Measurements from ENCODE around the gene MRPS15. TPM values are rescaled to one million over a fixed set of nuclear protein-coding genes. Genes with fewer than 3 reads are reported as not detected.

MRPS15 gene
- total and polyA plus RNA-seq, 4 donors, result 30.7 to 248 (median 94.2) TPM

DNA sequence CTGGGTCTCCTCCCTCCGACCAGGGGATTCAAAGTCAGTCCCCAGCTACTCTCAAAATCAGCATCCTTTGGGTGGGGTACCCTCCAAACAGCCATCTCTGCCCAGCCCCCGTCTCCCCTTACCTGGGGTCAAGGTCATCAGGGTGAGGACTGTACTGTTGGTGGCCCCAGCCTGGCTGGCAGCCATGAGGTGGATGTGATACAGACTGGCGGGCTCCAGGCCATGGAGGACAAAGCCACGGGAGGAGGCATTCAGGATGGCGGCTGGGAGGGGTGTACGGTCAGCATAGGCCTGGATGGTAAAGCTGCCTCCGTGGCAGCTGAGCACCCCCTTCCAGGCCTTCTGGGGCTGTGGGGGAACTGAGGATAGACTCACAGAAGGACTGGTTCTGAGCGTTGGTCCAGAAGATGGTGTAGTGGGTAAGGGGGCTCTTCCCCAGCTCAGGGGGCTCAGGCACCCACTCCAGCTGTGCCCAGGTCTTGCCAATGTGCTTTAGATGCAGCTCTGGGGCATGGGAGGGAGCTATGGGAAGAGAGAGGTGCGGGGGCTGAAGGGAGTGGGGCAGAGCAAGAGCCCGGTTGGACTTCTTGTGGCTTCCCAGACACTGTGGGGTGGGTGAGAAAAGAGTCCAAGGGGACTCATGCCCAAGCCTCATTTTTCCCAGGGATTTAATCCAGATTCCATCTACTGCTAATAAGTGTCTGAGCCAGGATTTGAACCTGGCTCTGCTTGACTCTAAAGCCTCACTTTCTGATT lies 3.7 kb upstream of the MRPS15 start:
- no peak for ATAC-seq (ENCODE audit: insufficient read depth, low FRiP score)
- DNase-seq, result no peak
- H3K36me3 ChIP-seq (ENCODE audit: control insufficient read depth in 4 of 4, insufficient read depth in 4 of 4, low read length in 4 of 4), result no peaks in the 10 kb centered on the region

DNA sequence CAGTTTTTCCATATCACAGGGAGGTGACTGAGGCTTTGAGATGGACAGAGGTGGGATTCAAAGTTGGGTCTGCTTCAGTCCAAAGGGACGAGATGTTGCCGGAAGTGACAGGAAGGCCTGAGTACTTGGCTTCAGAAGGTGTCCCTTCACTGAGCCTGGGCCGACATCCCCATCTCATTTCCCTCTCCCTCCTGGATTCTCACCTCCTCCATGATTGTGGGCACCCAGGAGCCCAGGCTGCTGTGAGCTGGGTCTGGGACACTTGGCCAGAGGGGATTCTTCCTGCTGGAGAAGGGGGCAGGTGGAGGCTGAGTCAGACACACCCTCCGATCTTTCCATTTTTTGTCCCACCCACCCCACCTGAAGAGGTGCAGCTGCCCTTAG lies 2.8 kb upstream of the MRPS15 start:
- H3K27me3 ChIP-seq (ENCODE audit: control insufficient read depth in 3 of 3, insufficient read depth in 3 of 3, low read length in 2 of 3), result no peaks in the 10 kb centered on the region
- TF ChIP-seq, protein P1, sequence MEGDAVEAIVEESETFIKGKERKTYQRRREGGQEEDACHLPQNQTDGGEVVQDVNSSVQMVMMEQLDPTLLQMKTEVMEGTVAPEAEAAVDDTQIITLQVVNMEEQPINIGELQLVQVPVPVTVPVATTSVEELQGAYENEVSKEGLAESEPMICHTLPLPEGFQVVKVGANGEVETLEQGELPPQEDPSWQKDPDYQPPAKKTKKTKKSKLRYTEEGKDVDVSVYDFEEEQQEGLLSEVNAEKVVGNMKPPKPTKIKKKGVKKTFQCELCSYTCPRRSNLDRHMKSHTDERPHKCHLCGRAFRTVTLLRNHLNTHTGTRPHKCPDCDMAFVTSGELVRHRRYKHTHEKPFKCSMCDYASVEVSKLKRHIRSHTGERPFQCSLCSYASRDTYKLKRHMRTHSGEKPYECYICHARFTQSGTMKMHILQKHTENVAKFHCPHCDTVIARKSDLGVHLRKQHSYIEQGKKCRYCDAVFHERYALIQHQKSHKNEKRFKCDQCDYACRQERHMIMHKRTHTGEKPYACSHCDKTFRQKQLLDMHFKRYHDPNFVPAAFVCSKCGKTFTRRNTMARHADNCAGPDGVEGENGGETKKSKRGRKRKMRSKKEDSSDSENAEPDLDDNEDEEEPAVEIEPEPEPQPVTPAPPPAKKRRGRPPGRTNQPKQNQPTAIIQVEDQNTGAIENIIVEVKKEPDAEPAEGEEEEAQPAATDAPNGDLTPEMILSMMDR (IDR thresholded peaks at IDR 0.05; ENCODE audit: control extremely low read depth, extremely low read depth), result no peak
- peaks cover 0 to 4% (median 4%) of the 10 kb centered on the region in 4 donors for H3K36me3 ChIP-seq (ENCODE audit: control insufficient read depth in 4 of 4, insufficient read depth in 4 of 4, low read length in 4 of 4)

More for the DNA sequence above, 3.7 kb upstream of the MRPS15 start:
- Histone ChIP-seq H3K4me3 (no peak overlapping the region), H3K9ac (ENCODE audit: insufficient read depth in 1 of 2, low read length in 2 of 2) (no peak overlapping the region), H3K9me3 (ENCODE audit: control insufficient read depth in 4 of 4, insufficient read depth in 3 of 4, low read length in 3 of 4) (no peaks in the 10 kb centered on the region), H3K27me3 (ENCODE audit: control insufficient read depth in 3 of 3, insufficient read depth in 3 of 3, low read length in 2 of 3) (no peaks in the 10 kb centered on the region), H3K27ac (ENCODE audit: low read depth in 1 of 2, low read length in 1 of 2) (no peak overlapping the region), H3K4me1 (ENCODE audit: control insufficient read depth in 5 of 5, insufficient read depth in 5 of 5, low read length in 5 of 5) (peaks cover 0 to 12% (median 3%) of the 10 kb centered on the region in 5 donors)
- TF ChIP-seq, protein P1 (IDR thresholded peaks at IDR 0.05; ENCODE audit: control extremely low read depth, extremely low read depth), result no peak
- 91 to 92% methylated on average over 10 of the region's 10 CpGs for WGBS, 2 donors

DNA sequence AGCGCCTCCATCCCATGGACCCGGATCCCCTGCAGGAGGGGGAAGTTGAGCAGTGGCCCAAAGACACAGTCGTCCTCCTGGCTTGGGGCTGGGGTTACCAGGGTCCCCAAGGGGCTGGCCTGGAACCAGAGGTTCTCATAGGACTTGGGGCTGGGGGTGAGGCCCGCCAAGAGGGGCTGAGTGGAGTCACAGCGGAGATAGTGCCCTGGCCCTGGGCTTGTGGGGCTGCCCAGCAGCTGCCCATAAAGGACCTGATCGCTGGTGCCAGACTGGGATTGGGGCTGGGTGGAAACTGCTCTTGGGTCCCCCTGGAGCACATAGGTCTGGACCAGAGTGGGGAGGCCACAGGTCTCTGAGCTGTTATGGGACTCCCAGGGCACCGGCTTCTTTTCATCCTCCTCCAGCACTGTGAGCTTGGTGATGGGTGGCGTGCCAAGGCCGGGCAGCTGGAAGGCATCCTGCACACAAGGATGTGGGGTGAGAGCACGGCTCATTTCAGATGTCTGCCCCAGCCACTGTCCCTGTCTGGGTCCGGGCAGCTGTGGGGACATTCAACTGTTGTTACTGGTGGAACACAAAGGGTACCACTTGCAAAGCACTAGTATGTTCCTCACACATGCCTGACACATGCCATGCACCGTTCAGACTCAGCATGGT lies 2.3 kb upstream of the MRPS15 start:
- TF ChIP-seq, protein P1 (IDR thresholded peaks at IDR 0.05; ENCODE audit: control extremely low read depth, extremely low read depth), result no peak
- Histone ChIP-seq H3K4me3 (no peak overlapping the region), H3K9ac (ENCODE audit: insufficient read depth in 1 of 2, low read length in 2 of 2) (no peak overlapping the region), H3K9me3 (ENCODE audit: control insufficient read depth in 4 of 4, insufficient read depth in 3 of 4, low read length in 3 of 4) (no peaks in the 10 kb centered on the region), H3K36me3 (ENCODE audit: control insufficient read depth in 4 of 4, insufficient read depth in 4 of 4, low read length in 4 of 4) (peaks cover 3 to 7% (median 5%) of the 10 kb centered on the region in 4 donors), H3K27ac (ENCODE audit: low read depth in 1 of 2, low read length in 1 of 2) (no peak overlapping the region), H3K4me1 (ENCODE audit: control insufficient read depth in 5 of 5, insufficient read depth in 5 of 5, low read length in 5 of 5) (peaks cover 0 to 12% (median 3%) of the 10 kb centered on the region in 5 donors), H3K27me3 (ENCODE audit: control insufficient read depth in 3 of 3, insufficient read depth in 3 of 3, low read length in 2 of 3) (no peaks in the 10 kb centered on the region)
- ATAC-seq (ENCODE audit: insufficient read depth, low FRiP score) (no peak), DNase-seq (no peak)
- WGBS, 2 donors, result 86 to 89% methylated on average over 12 of the region's 12 CpGs

More for the DNA sequence above, 2.8 kb upstream of the MRPS15 start:
- DNase-seq (no peak), ATAC-seq (ENCODE audit: insufficient read depth, low FRiP score) (no peak)
- Histone ChIP-seq H3K27ac (ENCODE audit: low read depth in 1 of 2, low read length in 1 of 2) (no peak overlapping the region), H3K4me1 (ENCODE audit: control insufficient read depth in 5 of 5, insufficient read depth in 5 of 5, low read length in 5 of 5) (peaks cover 0 to 12% (median 3%) of the 10 kb centered on the region in 5 donors), H3K4me3 (no peak overlapping the region), H3K9me3 (ENCODE audit: control insufficient read depth in 4 of 4, insufficient read depth in 3 of 4, low read length in 3 of 4) (no peaks in the 10 kb centered on the region), H3K9ac (ENCODE audit: insufficient read depth in 1 of 2, low read length in 2 of 2) (no peak overlapping the region)
- WGBS, 2 donors, result 95 to 96% methylated on average over 4 of the region's 4 CpGs

Measured in lung (tissue), 12 donors.